K562 (cell line): ENCODE measurements around the gene ZBTB16.

Experiments
- EP300 ChIP-seq: IDR thresholded peaks from 2 replicates; pipeline ENCODE4 v1.6.1; 2012; ENCODE audit warnings: low read length, improper control_type of control experiment
- HDAC6 ChIP-seq: IDR thresholded peaks from 2 replicates; pipeline ENCODE4 v1.6.1; 2012; ENCODE audit warnings: low read depth, mild to moderate bottlenecking, control low read depth, inconsistent platforms, low read length, moderate library complexity
- MAX ChIP-seq: sonication (generic); formaldehyde crosslinking; IDR thresholded peaks from 2 replicates; pipeline ENCODE4 v1.9.0; 2022; ENCODE audit warnings: mild to moderate bottlenecking, missing genetic modification reagents
- POLR2A ChIP-seq: fragments of 450-650 bp; conservative IDR thresholded peaks from 2 replicates; pipeline ENCODE4 v1.6.1; 2016
- RAD21 ChIP-seq, 2 experiments: fragments of 250-450 bp in 1 of 2; fragments of 450-650 bp in 1 of 2; sonication (Bioruptor Pico) in 1 of 2; formaldehyde crosslinking in 1 of 2; IDR thresholded peaks in 1 of 2; conservative IDR thresholded peaks in 1 of 2; 2 replicates each; pipeline versions ENCODE4 v1.4.0 to v1.8.0; 2020 to 2022; ENCODE audit warnings: mild to moderate bottlenecking in 2 of 2, moderate library complexity in 1 of 2
- RNF219 ChIP-seq: fragments of 250-450 bp; sonication (Bioruptor Pico); IDR thresholded peaks from 2 replicates; pipeline ENCODE4 v1.5.0; 2022; ENCODE audit warnings: mild to moderate bottlenecking
- STAG1 ChIP-seq: sonication (generic); formaldehyde crosslinking; IDR thresholded peaks from 2 replicates; pipeline ENCODE4 v1.5.0; 2020; ENCODE audit warnings: missing genetic modification reagents, borderline replicate concordance
- ZNF121 ChIP-seq: sonication (generic); formaldehyde crosslinking; conservative IDR thresholded peaks from 2 replicates; pipeline ENCODE4 v1.8.0; 2022; ENCODE audit warnings: missing genetic modification reagents
- TF ChIP-seq, protein P1 (sequence below): fragments of 200-800 bp; sonication (Bioruptor generic); IDR thresholded peaks from 2 replicates; pipeline ENCODE4 v1.6.1; 2017; ENCODE audit warnings: missing genetic modification characterization, missing compliant biosample characterization
- TF ChIP-seq, protein P2 (sequence below): fragments of 450-650 bp; IDR thresholded peaks from 2 replicates; pipeline ENCODE4 v1.6.1; 2016; ENCODE audit warnings: borderline replicate concordance
- TF ChIP-seq, protein P3 (sequence below), 3 experiments: IDR thresholded peaks in 2 of 3; conservative IDR thresholded peaks in 1 of 3; 2 replicates each; pipeline ENCODE4 v1.5.1; 2011 to 2012; ENCODE audit warnings: low read length in 3 of 3, mild to moderate bottlenecking in 3 of 3, control low read depth in 2 of 3, improper control_type of control experiment in 1 of 3, inconsistent platforms in 1 of 3, low read depth in 1 of 3, mixed read lengths in 1 of 3, moderate library complexity in 1 of 3; ENCODE audit not compliant: insufficient read depth in 2 of 3

GRCh38 chr11:114075344-114075610 lies 15.8 kb downstream of the ZBTB16 start:
- TF ChIP-seq RNF219 (CRISPR knock-in tag) (no peak), RAD21 (CRISPR knock-in tag; conservative IDR thresholded peaks at IDR 0.05 in 1 of 2, IDR thresholded peaks at IDR 0.05 in 1 of 2) (no peak), MAX (no peak), POLR2A (no peak), ZNF121 (no peak), HDAC6 (no peak), STAG1 (no peak), EP300 (no peak)
- TF ChIP-seq, protein P1, sequence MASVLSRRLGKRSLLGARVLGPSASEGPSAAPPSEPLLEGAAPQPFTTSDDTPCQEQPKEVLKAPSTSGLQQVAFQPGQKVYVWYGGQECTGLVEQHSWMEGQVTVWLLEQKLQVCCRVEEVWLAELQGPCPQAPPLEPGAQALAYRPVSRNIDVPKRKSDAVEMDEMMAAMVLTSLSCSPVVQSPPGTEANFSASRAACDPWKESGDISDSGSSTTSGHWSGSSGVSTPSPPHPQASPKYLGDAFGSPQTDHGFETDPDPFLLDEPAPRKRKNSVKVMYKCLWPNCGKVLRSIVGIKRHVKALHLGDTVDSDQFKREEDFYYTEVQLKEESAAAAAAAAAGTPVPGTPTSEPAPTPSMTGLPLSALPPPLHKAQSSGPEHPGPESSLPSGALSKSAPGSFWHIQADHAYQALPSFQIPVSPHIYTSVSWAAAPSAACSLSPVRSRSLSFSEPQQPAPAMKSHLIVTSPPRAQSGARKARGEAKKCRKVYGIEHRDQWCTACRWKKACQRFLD, result no peak
- TF ChIP-seq, protein P2, sequence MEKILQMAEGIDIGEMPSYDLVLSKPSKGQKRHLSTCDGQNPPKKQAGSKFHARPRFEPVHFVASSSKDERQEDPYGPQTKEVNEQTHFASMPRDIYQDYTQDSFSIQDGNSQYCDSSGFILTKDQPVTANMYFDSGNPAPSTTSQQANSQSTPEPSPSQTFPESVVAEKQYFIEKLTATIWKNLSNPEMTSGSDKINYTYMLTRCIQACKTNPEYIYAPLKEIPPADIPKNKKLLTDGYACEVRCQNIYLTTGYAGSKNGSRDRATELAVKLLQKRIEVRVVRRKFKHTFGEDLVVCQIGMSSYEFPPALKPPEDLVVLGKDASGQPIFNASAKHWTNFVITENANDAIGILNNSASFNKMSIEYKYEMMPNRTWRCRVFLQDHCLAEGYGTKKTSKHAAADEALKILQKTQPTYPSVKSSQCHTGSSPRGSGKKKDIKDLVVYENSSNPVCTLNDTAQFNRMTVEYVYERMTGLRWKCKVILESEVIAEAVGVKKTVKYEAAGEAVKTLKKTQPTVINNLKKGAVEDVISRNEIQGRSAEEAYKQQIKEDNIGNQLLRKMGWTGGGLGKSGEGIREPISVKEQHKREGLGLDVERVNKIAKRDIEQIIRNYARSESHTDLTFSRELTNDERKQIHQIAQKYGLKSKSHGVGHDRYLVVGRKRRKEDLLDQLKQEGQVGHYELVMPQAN, result no peak
- TF ChIP-seq, protein P3, sequence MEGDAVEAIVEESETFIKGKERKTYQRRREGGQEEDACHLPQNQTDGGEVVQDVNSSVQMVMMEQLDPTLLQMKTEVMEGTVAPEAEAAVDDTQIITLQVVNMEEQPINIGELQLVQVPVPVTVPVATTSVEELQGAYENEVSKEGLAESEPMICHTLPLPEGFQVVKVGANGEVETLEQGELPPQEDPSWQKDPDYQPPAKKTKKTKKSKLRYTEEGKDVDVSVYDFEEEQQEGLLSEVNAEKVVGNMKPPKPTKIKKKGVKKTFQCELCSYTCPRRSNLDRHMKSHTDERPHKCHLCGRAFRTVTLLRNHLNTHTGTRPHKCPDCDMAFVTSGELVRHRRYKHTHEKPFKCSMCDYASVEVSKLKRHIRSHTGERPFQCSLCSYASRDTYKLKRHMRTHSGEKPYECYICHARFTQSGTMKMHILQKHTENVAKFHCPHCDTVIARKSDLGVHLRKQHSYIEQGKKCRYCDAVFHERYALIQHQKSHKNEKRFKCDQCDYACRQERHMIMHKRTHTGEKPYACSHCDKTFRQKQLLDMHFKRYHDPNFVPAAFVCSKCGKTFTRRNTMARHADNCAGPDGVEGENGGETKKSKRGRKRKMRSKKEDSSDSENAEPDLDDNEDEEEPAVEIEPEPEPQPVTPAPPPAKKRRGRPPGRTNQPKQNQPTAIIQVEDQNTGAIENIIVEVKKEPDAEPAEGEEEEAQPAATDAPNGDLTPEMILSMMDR (IDR thresholded peaks at IDR 0.05 in 2 of 3, conservative IDR thresholded peaks at IDR 0.05 in 1 of 3; ENCODE audit: insufficient read depth in 2 of 3, low read depth in 1 of 3, low read length in 3 of 3), result no peak
